ENCODE results near the gene FAM187B. TPM values are rescaled to one million over a fixed set of nuclear protein-coding genes. Genes with fewer than 3 reads are reported as not detected.

The FAM187B gene
- total RNA-seq, 1 experiment from 2014 or later, result not detected

GRCh38 chr19:35211545-35212230, 16.9 kb downstream of the FAM187B start:
- no peak overlapping the region for H2AFZ ChIP-seq (ENCODE audit: low read depth, low read length, poor library complexity, severe bottlenecking)
- POLR2A ChIA-PET, result no interaction called here
- CTCF ChIA-PET, result no interaction called here
- no peak for ATAC-seq
- H3K9me2 ChIP-seq (ENCODE audit: insufficient read depth), result no peaks in the 10 kb centered on the region
- H3K27ac ChIP-seq (ENCODE audit: low read depth, low read length), result no peak overlapping the region
- intact Hi-C loops (cut with micrococcal nuclease), result no loop called here
- peaks cover 20 to 52% of the 10 kb centered on the region in 2 experiments for H3K4me1 ChIP-seq (ENCODE audit: control insufficient read depth in 1 of 2, insufficient read depth in 2 of 2, low read length in 2 of 2)
- BruUV-seq (replicated peaks), result no TSS peak
- H3K27me3 ChIP-seq (ENCODE audit: insufficient read depth, low read length), result no peaks in the 10 kb centered on the region
- TF ChIP-seq FOSL1 (IDR thresholded peaks at IDR 0.05; ENCODE audit: low read depth) (no peak), CEBPB (IDR thresholded peaks at IDR 0.05; ENCODE audit: low read depth) (no peak), EZH2 (IDR thresholded peaks at IDR 0.05) (no peak), TCF7L2 (IDR thresholded peaks at IDR 0.05; ENCODE audit: borderline replicate concordance, extremely low read depth, insufficient read depth, insufficient read length) (no peak), SRF (IDR thresholded peaks at IDR 0.05; ENCODE audit: low read depth) (no peak), EZH2phosphoT487 (IDR thresholded peaks at IDR 0.05; ENCODE audit: borderline replicate concordance) (no peak), ZFX (IDR thresholded peaks at IDR 0.05) (no peak), REST (IDR thresholded peaks at IDR 0.05; ENCODE audit: low read depth) (no peak), SP1 (IDR thresholded peaks at IDR 0.05; ENCODE audit: low read depth) (no peak), ZNF274 (IDR thresholded peaks at IDR 0.05; ENCODE audit: low read depth, low read length) (no peak), CTCF (IDR thresholded peaks at IDR 0.05 in 2 of 3, conservative IDR thresholded peaks at IDR 0.05 in 1 of 3; ENCODE audit: borderline replicate concordance in 1 of 3, insufficient read depth in 1 of 3, low read depth in 2 of 3, low read length in 2 of 3) (no peak), SIN3A (IDR thresholded peaks at IDR 0.05; ENCODE audit: low read depth) (no peak), POLR2A (IDR thresholded peaks at IDR 0.05; ENCODE audit: borderline replicate concordance, extremely low read depth, insufficient read depth, insufficient read length) (no peak), ZBTB33 (IDR thresholded peaks at IDR 0.05; ENCODE audit: extremely low read depth, insufficient replicate concordance, low read length) (no peak)
- TF ChIP-seq, protein P1, sequence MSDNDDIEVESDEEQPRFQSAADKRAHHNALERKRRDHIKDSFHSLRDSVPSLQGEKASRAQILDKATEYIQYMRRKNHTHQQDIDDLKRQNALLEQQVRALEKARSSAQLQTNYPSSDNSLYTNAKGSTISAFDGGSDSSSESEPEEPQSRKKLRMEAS (IDR thresholded peaks at IDR 0.05), result no peak
- TF ChIP-seq, protein P2, sequence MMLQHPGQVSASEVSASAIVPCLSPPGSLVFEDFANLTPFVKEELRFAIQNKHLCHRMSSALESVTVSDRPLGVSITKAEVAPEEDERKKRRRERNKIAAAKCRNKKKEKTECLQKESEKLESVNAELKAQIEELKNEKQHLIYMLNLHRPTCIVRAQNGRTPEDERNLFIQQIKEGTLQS (IDR thresholded peaks at IDR 0.05), result no peak
- H4K20me1 ChIP-seq (ENCODE audit: insufficient read depth), result no peaks in the 10 kb centered on the region
- H3K9ac ChIP-seq (ENCODE audit: low read length), result no peak overlapping the region
- no peaks in the 10 kb centered on the region for H3K79me2 ChIP-seq (ENCODE audit: insufficient read depth, low read length)
- H3K36me3 ChIP-seq (ENCODE audit: control insufficient read depth in 1 of 2, insufficient read depth in 2 of 2, low read length in 2 of 2), result no peaks in the 10 kb centered on the region
- no peak overlapping the region for H3K4me3 ChIP-seq (replicated peaks in 1 of 2; ENCODE audit: low read depth in 1 of 2, low read length in 2 of 2)
- no peak overlapping the region for H3K4me2 ChIP-seq (ENCODE audit: low read length)
- RAD21 ChIA-PET (ENCODE audit: low non-redundant PET in 1 of 2, low total read pairs in 2 of 2, uncharacterized antibody in 2 of 2, unreplicated experiment in 2 of 2), result no interaction called here
- H3K9me3 ChIP-seq (ENCODE audit: control insufficient read depth in 1 of 2, insufficient read depth in 1 of 2, low read depth in 1 of 2, low read length in 2 of 2), result peaks cover 0 to 4% of the 10 kb centered on the region in 2 experiments; a peak in 1 of 4 replicates
- no peak for DNase-seq (ENCODE audit: low read depth, low spot score)

Data from HCT116 (cell line).